NCI-H2081 (cell line): ENCODE data around the gene RBM20.
"Not testable (repeated sequence)": the region's sequence is repeated elsewhere in the genome, so short reads cannot be mapped to it uniquely, and the experiment has no call there.

Source experiments
- DNase-seq, 2 experiments: peaks; one replicate each; lab custom pipeline; 2025; lab: John Stamatoyannopoulos, UW

Gene RBM20

DNA sequence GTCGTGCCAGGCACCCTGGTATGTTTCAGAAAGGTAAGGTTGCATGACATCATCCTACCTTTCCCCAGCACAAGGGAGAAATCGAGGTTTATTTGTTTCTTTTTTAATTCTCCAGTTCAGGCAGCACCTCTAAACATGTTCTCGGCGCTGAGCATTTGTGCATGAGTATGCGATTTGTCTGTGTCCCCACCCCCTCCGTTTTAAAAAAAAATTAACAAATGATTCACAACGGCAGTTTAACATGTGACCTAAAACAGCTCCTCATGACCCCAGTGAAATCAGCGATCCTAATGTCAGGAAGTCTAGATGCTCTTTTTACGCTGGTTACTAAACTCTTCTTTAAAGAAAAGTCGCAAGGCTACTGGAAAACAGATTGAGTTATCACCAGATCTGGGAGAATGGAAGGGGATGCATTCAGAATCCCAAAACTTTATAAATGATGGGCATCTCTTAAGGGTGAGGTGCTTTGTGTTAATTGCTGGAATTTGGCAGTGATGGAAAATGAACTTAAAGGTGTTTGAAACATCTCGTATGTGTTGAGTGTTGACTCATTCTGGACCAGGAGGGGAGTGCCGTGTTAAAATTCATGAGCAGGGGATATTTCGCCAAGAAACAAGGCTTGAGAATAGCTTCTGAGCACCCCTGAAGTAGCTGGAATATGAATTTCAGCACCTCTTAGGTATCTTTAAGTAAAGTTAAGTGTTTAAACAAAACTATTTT, 120.8 kb downstream of the RBM20 start:
- DNase-seq, result no peak

DNA sequence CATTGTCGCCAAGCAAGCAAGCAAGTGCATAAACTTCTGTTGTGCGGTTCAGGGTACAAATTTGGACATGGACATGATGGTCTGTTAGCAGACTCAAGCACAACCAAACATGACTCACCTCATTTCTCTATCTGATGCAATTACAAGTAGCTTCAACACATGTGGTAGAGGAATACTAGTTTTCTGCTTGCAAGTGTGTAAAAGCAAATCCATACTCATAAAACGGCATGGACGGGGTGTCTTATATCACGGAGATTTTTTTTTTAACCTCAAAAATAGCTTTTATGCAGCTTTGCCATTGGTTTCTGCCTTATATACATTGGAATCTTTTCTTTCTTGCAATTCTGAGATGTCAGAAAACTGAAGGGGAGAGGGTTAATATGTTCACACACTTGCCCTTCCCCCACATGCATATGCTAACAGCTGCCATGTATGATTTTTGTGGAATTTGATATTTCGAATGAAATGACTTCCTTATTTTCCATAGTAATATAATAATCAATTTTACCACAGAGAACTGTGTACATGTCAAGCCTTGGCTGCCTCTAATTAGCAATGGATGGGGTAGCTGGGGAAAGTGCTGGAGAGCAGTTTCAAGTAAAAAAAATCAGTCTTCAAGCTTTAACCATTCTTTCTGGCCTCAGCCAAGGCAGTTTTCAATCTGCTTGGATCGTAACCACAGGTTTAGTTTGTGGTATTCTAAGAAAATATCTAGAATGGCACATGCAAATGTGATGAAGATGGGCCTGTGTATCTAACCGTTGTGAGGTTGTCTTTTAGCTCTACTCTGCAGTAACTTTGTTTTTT, 121.6 kb downstream of the RBM20 start:
- DNase-seq, result no peak

DNA sequence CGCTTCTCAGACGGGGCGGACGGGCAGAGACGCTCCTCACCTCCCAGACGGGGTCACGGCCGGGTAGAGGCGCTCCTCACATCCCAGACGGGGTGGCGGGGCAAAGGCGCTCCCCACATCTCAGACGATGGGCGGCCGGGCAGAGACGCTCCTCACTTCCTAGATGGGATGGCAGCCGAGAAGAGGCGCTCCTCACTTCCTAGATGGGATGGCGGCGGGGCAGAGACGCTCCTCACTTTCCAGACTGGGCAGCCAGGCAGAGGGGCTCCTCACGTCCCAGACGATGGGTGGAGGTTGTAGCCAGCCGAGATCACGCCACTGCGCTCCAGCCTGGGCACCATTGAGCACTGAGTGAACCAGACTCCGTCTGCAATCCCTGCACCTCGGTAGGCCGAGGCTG, 123.5 kb downstream of the RBM20 start:
- not testable (repeated sequence) for DNase-seq

DNA sequence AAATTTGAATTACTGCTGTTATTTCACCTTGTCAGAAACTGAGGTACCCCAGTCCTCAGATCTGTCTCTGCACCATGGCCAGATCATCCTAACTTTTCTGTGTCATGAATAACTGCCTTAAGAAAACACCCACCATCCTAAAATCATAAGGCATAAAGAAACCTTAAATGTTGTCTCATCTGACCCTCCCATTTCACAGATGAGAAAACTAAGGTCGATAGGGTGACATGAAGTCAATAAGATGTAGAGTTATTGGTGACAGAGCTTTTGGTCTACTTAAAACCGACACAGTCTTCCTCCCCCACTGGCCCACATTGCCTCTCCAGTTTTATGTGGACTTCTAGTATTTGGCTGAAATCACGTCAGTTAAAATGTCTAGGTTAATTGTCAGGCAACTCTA, 126.1 kb downstream of the RBM20 start:
- DNase-seq, result no peak

DNA sequence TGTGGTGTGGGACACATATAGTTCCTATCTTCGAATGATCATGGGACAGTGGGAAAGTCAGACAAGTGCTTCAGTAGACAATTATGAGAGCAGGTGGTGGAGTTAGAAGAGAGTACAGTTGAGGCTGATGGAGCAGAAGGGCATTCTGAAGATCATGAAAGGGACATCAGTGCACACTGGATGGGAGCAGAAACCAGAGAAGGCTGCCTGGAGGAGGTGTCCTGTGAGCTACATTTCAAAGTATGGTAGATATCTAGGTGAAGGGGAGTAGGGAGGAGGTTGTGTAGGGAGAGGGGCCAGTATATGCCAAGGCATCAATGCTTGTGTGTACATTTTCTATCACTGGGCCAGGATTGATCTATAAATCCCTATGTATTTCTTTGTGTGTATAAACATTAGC, 127.3 kb downstream of the RBM20 start:
- DNase-seq, result no peak

DNA sequence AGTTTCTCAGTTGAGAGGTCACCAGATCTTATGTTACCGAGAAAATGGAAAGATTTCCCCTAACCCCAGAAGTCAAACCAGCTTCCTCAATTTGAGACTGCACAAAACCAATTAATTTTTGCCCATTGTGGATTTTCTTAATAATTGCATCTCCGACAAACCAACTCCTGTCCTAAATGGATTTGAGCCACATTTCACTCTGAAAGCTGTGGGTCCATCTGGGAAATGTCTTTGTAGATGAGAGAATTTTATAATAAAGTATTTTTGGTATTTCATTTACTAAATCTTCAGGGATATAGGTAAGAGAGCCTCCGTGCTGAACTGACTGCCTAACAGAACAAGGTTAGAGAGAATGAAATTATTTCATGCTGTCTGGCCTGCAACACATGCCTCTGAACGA, 127.9 kb downstream of the RBM20 start:
- DNase-seq, result no peak

DNA sequence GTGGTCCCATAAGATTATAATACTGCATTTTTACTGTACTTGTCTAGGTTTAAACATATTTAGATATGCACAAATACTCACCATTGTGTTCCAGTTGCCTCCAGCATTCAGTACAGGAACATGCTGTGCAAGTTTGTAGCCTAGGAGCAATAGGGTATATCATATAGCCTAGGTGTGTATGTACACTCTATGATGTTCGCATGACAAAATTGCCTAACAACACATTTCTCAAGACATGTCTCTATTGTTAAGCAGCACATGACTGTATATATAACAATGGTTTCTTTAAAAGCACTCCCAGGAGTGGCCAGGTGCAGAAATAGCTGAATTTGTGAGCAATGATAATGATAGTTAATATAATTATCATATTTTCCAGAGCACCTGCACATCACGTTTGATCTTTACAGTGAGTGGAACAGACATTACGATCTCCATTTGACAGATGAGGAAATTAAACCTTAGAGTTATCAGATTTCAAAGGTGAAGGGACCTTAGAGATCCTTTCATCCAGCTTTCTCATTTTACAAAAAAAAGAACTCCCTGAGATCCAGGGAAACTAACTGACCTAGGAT, 128.4 kb downstream of the RBM20 start:
- peak in 1 of 2 experiments; percentile 10 for DNase-seq

DNA sequence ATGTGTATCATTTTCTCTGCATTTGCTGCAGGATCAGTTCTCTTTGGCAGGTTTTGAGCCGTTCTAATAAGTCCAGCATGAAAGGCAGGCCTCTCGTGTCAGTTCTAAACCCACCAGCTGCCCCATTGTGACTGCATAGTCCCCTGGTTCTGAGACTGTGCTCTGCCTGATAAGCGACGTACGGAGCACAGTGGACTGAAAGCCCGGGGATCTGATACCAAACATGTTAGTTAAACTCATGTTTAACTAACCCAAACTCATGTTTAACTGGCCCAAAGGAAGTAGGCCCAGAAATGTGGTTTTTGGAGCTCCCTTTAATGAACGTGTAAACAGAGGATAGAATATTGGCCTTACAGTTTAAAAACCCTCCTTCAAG, 129.5 kb downstream of the RBM20 start:
- DNase-seq, result no peak

DNA sequence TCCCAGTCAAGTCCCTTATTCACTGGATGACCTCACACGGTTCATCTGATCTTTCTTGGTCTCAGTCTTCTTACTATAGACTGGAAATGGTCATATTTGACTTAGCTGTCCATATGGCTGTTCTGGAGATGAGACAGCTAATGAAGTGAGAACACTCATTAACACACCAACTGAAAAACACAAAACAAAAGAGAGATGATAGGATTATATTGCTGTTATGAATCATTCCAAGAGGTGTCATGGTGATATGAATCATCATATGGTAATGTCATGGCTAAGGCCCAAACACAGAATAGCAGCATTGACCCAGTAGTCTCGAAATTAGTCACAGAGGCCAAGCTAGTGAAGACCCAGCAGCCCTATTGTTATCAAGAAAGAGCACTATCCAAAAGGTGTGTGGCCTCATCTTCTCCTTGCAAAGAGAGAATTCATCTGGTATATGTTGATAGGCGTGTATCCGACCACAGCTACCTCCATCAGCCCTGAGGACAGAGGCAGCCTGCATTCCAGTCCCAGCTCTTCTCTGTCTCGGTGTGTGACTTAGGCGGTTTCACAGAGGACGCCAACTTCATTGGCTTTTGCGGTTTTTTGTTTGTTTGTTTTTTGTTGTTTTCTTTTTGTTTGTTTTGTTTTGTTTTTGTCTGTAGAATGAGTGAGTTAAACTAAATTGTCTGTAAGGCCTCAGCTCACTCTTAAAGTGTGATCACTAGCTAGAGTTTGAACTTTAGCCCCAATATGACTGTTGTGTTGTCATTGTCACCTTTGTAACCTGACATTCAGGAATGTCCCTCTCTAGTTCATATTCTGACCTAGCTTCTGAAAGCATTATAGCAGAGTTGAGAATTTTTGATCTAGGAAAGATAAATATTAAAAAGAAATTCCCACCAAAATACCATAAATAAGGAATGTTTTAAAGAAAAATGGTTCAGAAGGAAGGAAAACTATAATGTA, 130.2 kb downstream of the RBM20 start:
- no peak for DNase-seq

DNA sequence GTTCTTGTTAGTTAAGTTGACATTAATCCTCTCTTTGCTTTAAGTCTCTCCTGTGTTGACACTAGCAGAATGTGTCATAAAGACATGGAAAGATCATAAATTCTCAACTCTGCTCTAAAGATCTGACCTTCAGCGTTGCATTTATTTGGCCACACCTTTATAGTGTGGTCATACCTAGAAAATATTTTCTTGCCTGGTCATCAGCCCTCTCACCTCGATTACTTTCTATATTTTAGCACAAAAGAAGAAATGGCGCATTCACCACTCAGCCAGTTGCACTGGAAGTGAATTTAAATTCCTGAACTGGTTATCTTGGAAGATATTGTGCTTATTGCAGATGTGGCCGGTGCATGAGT, 130.9 kb downstream of the RBM20 start:
- DNase-seq, result no peak

DNA sequence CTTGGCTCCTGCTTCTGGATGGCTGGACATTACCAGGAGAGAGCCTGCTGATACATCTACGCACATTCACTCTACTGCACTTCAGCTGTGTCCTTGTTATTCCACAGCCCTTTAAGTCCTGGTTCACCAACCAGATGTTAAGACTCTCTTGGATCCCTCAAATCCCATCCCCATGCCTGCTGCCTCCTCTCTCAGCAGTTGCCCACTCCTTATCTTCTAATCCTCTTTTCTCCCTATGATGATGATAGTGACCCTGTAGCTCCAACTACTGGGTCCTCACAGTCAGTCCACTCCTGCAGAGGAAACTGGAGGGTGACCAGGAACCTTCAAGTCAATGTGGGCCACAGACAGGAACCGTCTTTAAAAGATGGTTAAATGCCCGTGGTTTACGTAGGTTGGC, 131.3 kb downstream of the RBM20 start:
- DNase-seq, result no peak

DNA sequence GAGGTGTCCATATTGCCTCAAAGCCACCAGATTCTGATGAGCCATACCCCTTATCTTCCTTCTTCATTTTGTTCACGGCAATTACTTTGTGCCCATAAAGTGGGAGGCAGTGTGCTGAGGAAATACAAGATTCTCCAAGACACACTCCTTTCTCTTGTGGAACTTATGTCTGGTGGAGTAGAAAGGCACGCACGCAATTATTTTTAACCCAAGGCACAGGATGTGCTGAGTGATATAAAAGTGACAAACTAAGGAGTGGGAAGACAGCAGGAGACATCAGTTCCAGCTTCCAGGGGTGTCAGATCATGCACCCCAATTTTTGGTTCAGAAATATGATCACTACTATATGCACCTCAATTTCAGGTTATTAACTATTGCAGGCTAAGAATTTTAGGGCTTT, 132.9 kb downstream of the RBM20 start:
- no peak for DNase-seq

DNA sequence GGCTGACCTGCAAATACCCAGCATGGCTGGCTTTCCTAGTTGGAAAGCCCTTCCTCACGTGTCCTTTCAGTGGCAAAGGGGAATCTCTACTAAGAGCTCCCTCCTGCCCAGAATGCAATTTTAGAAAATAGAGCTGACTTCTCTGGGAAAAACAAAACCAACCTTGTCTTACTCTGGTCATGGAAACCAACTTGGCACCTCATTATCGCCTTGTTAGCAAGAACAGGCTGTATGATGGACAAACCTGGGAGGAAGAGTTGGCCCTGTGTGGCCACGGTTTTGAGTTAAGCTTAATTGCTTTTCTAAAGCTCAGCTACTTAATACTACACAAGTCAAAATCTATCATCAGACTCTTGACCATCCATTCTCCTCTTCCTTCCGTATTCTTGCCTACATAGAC, 133.5 kb downstream of the RBM20 start:
- DNase-seq, result no peak

DNA sequence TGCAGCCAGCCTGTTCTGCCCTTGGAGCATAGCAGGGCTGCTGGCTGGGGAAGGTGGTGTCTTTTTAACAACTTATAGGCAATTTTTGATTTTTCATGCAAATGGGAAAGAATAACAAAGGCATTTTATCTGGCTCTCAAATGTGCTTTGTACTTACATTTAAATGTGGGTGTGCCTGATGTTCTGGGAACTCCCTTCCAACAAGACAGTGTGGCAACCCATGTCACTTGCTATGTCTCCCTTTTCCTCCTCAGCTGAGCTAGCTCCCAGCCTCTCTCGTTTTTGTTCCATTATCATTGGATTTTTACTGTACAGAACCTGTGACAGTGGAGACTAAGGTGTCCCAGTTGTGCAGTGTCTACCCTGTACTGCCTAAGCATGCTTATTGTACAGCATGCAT, 134.1 kb downstream of the RBM20 start:
- DNase-seq, result no peak

DNA sequence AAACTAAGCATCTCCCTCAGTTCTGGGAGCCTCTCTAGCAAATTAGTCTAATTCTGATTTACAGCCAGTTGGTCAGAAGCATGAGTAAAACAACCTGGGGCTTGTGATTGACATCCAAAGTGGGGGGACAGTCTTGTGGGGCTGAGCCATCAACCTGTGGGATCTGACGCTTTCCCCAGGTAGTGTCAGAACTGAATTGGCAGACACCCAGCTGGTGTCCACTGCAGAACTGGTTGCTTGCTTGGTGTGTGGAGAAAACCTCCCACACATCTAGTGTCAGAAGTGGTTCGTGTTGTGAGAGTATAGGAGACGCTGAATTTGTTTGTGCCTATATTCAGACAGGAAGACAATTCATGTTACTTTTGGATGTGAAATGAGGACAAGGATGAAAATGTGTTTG, 135.4 kb downstream of the RBM20 start:
- no peak for DNase-seq

DNA sequence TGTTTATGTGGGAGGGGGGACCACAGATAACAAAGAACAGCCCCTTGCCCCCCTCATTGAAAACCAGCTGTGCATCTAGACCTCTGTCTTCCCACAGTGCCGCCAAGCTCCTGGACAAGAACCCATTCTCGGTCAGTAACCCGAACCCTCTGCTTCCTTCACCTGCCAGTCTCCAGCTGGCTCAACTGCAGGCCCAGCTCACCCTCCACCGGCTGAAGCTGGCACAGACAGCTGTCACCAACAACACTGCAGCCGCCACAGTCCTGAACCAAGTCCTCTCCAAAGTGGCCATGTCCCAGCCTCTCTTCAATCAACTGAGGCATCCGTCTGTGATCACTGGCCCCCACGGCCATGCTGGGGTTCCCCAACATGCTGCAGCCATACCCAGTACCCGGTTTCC, 136.6 kb downstream of the RBM20 start:
- DNase-seq, result peak in 1 of 2 experiments; percentile 3

DNA sequence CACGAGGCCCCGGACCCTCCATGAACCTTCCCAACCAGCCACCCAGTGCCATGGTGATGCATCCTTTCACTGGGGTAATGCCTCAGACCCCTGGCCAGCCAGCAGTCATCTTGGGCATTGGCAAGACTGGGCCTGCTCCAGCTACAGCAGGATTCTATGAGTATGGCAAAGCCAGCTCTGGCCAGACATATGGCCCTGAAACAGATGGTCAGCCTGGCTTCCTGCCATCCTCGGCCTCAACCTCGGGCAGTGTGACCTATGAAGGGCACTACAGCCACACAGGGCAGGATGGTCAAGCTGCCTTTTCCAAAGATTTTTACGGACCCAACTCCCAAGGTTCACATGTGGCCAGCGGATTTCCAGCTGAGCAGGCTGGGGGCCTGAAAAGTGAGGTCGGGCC, 137.0 kb downstream of the RBM20 start:
- DNase-seq, result no peak

DNA sequence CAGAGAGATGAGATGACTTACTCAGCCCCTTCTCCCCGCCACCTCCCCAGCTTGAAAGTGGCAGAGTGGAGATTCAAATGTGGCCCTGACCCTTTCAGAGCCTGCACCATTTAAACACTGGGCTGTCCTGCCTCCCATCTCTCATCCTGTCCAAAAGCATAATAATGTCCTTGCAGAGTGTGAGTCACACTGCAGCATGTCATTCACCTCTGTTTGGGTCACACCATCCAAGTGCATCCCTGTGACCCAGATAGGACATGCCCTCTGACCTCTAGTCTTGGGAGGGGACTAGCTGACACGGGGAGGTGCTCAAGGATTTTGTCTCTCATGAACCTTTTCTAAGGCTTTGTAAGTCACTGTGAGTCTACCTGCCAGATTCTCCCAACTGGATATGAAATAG, 138.5 kb downstream of the RBM20 start:
- no peak for DNase-seq

DNA sequence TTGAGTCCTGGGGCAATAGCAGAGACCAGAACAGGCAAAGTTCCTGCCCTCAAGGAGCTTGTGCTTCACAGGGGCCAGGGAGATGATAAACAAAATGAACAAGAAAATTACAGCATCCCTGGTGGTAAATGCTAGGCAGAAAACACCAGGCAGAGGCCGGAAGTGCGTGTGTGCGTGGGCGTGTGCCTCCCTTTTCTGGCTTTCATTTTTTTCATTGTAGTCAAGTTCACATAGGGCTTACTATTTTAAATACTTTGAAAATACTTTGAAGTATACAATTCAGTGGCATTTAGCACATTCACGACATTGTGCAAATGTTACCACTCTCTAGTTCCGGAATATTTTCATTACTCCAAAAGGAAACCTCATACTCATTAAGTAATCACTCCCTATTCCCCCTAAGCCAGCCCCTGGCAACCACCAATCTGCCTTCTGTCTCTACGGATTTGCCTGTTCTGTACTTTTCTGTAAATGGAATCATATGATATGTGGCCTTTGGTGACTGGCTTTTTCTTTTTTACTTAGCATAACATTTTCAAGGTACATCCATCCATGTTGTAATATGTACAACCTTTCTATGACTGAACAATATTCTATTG, 139.5 kb downstream of the RBM20 start:
- no peak for DNase-seq

DNA sequence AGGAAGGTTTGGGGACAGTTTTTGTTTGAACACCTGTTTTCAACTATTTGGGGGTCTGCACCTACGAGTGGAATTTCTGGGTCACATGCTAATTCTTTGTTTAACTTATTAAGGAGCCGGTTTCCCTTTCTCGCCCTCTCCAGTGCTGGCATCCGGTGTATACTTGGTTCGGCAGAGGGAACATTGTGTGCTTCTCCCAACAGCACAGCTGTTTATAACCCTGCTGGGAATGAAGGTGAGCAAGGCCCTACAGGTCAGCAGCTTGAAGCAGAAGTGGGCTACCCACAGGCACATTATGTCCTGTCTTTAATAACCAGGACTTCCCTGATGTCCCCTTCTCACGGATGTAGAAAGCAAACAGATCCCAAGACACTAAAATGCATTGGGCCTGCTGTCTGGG, 140.1 kb downstream of the RBM20 start:
- no peak for DNase-seq

DNA sequence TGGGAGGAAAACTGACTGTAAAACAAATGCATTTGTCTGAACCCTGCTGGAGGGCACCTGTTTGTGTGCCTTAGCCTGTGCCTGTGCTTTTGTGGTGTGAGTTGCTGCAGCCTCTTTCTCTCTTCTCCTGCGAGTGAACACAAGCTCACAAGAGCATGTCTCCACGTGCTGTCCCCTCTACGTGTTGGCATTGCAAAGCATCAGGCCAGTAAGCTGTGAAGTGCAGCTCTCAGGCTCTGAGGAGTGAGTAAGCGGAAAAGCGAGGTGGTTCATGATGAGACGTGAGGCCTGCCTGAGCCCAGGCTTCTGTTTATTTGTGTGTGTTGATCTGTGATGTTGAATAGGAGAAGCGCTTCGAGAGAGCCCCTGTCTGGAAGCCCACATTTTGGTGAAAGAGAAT, 142.0 kb downstream of the RBM20 start:
- no peak for DNase-seq
